Fibroblast of lung (primary cell): ENCODE results near the gene POR.
"Not testable (repeated sequence)": the region's sequence is repeated elsewhere in the genome, so short reads cannot be mapped to it uniquely, and the experiment has no call there.

Experiments
- CTCF ChIP-seq, 2 donors: IDR thresholded peaks in 1 of 2; conservative IDR thresholded peaks in 1 of 2; 1 replicate in 1 of 2; 2 replicates in 1 of 2; pipeline ENCODE4 v1.5.1; 2011 to 2012; ENCODE audit warnings: low read length in 2 of 2, control low read depth in 1 of 2, inconsistent platforms in 1 of 2, low read depth in 1 of 2, mild to moderate bottlenecking in 1 of 2
- EZH2 ChIP-seq: IDR thresholded peaks from 2 replicates; pipeline ENCODE4 v1.5.1; 2012; ENCODE audit warnings: low read length, control low read depth, mild to moderate bottlenecking; ENCODE audit errors: missing control alignments

- not testable (repeated sequence) for TF ChIP-seq CTCF (conservative IDR thresholded peaks at IDR 0.05 in 1 of 2, IDR thresholded peaks at IDR 0.05 in 1 of 2; ENCODE audit: low read depth in 1 of 2, low read length in 2 of 2); EZH2
Measured at GRCh38 chr7:76029682-76030081, 114.7 kb downstream of the POR start.
